Measurements from ENCODE around the gene UGT3A1. TPM values are rescaled to one million over a fixed set of nuclear protein-coding genes. Genes with fewer than 3 reads are reported as not detected.

Gene UGT3A1
- total RNA-seq, 1 experiment from 2014 or later: not detected

DNA sequence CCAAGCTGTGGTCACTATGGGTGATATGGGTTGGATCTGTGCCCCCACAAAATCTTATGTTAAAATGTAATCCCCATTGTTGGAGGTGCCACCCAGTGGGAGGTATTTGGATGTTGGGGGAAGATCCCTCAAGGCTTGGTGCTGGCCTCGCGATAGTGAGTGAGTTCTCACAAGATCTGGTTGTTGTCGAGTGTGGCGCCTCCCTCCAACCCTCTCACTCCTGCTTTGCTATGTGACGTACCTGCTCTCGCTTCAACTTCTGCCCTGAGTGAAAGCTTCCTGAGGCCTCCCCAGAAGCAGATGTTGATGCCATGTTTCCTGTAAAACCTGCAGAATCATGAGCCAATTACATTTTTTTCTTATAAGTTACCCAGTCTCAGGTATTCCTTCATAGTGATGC, 40.0 kb upstream of the UGT3A1 start:
- ChIA-PET RAD21 (ENCODE audit: low non-redundant PET in 1 of 2, low total read pairs in 2 of 2, uncharacterized antibody in 2 of 2, unreplicated experiment in 2 of 2) (no interaction called here), CTCF (no interaction called here), POLR2A (no interaction called here)
- no peaks in the 10 kb centered on the region for H3K27me3 ChIP-seq (ENCODE audit: insufficient read depth, low read length)
- DNase-seq (ENCODE audit: low read depth, low spot score) (no peak), ATAC-seq (no peak)
- no peaks in the 10 kb centered on the region for H3K36me3 ChIP-seq (ENCODE audit: control insufficient read depth in 1 of 2, insufficient read depth in 2 of 2, low read length in 2 of 2)
- no peak overlapping the region for H3K27ac ChIP-seq (ENCODE audit: low read depth, low read length)
- intact Hi-C loops (cut with micrococcal nuclease): no loop called here
- H3K79me2 ChIP-seq (ENCODE audit: insufficient read depth, low read length): no peaks in the 10 kb centered on the region
- H4K20me1 ChIP-seq (ENCODE audit: insufficient read depth): no peaks in the 10 kb centered on the region
- TF ChIP-seq JUND (IDR thresholded peaks at IDR 0.05): no peak
- no peak for TF ChIP-seq TCF7L2 (IDR thresholded peaks at IDR 0.05; ENCODE audit: borderline replicate concordance, extremely low read depth, insufficient read depth, insufficient read length)
- TF ChIP-seq, protein P1, sequence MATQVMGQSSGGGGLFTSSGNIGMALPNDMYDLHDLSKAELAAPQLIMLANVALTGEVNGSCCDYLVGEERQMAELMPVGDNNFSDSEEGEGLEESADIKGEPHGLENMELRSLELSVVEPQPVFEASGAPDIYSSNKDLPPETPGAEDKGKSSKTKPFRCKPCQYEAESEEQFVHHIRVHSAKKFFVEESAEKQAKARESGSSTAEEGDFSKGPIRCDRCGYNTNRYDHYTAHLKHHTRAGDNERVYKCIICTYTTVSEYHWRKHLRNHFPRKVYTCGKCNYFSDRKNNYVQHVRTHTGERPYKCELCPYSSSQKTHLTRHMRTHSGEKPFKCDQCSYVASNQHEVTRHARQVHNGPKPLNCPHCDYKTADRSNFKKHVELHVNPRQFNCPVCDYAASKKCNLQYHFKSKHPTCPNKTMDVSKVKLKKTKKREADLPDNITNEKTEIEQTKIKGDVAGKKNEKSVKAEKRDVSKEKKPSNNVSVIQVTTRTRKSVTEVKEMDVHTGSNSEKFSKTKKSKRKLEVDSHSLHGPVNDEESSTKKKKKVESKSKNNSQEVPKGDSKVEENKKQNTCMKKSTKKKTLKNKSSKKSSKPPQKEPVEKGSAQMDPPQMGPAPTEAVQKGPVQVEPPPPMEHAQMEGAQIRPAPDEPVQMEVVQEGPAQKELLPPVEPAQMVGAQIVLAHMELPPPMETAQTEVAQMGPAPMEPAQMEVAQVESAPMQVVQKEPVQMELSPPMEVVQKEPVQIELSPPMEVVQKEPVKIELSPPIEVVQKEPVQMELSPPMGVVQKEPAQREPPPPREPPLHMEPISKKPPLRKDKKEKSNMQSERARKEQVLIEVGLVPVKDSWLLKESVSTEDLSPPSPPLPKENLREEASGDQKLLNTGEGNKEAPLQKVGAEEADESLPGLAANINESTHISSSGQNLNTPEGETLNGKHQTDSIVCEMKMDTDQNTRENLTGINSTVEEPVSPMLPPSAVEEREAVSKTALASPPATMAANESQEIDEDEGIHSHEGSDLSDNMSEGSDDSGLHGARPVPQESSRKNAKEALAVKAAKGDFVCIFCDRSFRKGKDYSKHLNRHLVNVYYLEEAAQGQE (IDR thresholded peaks at IDR 0.05; ENCODE audit: low read depth): no peak
- TF ChIP-seq EZH2phosphoT487 (IDR thresholded peaks at IDR 0.05; ENCODE audit: borderline replicate concordance): no peak
- TF ChIP-seq, protein P2, sequence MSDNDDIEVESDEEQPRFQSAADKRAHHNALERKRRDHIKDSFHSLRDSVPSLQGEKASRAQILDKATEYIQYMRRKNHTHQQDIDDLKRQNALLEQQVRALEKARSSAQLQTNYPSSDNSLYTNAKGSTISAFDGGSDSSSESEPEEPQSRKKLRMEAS (IDR thresholded peaks at IDR 0.05): no peak
- TF ChIP-seq SP1 (IDR thresholded peaks at IDR 0.05; ENCODE audit: low read depth): no peak
- TF ChIP-seq RAD21 (IDR thresholded peaks at IDR 0.05; ENCODE audit: low read depth): no peak
- no peak for TF ChIP-seq ELF1 (IDR thresholded peaks at IDR 0.05; ENCODE audit: borderline replicate concordance, low read depth)
- TF ChIP-seq ZNF274 (IDR thresholded peaks at IDR 0.05; ENCODE audit: low read depth, low read length): no peak
- TF ChIP-seq CBX3 (IDR thresholded peaks at IDR 0.05; ENCODE audit: low read depth): no peak
- TF ChIP-seq YY1 (IDR thresholded peaks at IDR 0.05; ENCODE audit: extremely low read depth, insufficient replicate concordance, low read depth, low read length): no peak
- TF ChIP-seq SIN3A (IDR thresholded peaks at IDR 0.05; ENCODE audit: low read depth): no peak
- no peak for TF ChIP-seq EGR1 (IDR thresholded peaks at IDR 0.05; ENCODE audit: low read depth)
- TF ChIP-seq EZH2 (IDR thresholded peaks at IDR 0.05): no peak
- no peak for TF ChIP-seq FOSL1 (IDR thresholded peaks at IDR 0.05; ENCODE audit: low read depth)
- TF ChIP-seq, protein P3, sequence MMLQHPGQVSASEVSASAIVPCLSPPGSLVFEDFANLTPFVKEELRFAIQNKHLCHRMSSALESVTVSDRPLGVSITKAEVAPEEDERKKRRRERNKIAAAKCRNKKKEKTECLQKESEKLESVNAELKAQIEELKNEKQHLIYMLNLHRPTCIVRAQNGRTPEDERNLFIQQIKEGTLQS (IDR thresholded peaks at IDR 0.05): no peak
- TF ChIP-seq SRF (IDR thresholded peaks at IDR 0.05; ENCODE audit: low read depth): no peak
- TF ChIP-seq POLR2AphosphoS5 (IDR thresholded peaks at IDR 0.05; ENCODE audit: low read depth, low read length): no peak
- BruUV-seq (replicated peaks): no TSS peak
- no peaks in the 10 kb centered on the region for H3K4me1 ChIP-seq (ENCODE audit: control insufficient read depth in 1 of 2, insufficient read depth in 2 of 2, low read length in 2 of 2)
- H3K4me3 ChIP-seq (replicated peaks in 1 of 2; ENCODE audit: low read depth in 1 of 2, low read length in 2 of 2): no peak overlapping the region
- H3K4me2 ChIP-seq (ENCODE audit: low read length): no peak overlapping the region
- H3K9me3 ChIP-seq (ENCODE audit: control insufficient read depth in 1 of 2, insufficient read depth in 1 of 2, low read depth in 1 of 2, low read length in 2 of 2): no peaks in the 10 kb centered on the region
- H2AFZ ChIP-seq (ENCODE audit: low read depth, low read length, poor library complexity, severe bottlenecking): no peak overlapping the region
- H3K9ac ChIP-seq (ENCODE audit: low read length): no peak overlapping the region
- no peaks in the 10 kb centered on the region for H3K9me2 ChIP-seq (ENCODE audit: insufficient read depth)
